B cell (primary cell): Measurements from ENCODE around the gene TGFBR3.

Experiments used
- EZH2 ChIP-seq: IDR thresholded peaks from 2 replicates; pipeline ENCODE4 v1.6.1; 2012; ENCODE audit warnings: borderline replicate concordance, low read depth, mild to moderate bottlenecking, moderate library complexity, low read length; ENCODE audit not compliant: insufficient read depth, poor library complexity, severe bottlenecking
- TF ChIP-seq, protein P1 (sequence below): fragments of 200-600 bp; IDR thresholded peaks from one replicate; pipeline ENCODE4 v1.8.0; 2022; ENCODE audit warnings: antibody characterized with exemption, mild to moderate bottlenecking

DNA sequence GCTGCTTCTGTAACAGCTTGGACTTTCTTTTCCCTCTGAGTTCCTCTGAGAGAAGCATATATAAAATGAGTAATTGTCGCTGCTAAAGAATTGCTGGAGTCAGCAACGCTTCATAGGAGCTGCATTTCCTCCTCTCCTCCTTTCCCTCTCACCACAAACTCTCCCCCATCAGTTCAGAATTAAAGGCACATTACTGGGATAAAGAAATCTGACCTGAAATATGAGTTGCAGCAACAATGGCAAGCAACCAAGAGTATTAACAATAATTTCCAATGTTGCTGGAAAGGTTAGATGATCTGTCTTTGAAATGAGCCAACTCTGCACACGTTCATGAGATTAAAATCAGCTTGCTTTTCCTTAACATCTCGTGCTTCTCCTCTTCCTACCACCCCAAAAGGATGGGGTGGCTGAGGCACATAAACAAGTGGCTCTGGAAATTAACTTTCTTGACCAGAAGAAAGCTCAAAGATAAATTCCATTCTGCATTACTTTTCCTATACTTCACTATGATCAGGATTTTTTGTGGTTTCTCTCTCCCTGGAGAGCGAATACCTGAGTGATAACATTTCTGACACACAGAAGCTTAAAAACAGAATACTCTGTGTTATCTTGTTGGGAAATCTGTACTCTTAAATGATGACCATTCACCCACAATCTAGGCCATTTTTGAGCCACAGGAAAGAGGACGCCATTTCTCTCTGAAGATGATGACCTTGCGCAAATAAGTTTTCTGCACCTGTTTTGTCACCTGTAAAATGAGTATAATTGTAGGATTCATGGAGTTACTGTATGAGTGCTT is 90.2 kb downstream of the TGFBR3 start:
- TF ChIP-seq, protein P1, sequence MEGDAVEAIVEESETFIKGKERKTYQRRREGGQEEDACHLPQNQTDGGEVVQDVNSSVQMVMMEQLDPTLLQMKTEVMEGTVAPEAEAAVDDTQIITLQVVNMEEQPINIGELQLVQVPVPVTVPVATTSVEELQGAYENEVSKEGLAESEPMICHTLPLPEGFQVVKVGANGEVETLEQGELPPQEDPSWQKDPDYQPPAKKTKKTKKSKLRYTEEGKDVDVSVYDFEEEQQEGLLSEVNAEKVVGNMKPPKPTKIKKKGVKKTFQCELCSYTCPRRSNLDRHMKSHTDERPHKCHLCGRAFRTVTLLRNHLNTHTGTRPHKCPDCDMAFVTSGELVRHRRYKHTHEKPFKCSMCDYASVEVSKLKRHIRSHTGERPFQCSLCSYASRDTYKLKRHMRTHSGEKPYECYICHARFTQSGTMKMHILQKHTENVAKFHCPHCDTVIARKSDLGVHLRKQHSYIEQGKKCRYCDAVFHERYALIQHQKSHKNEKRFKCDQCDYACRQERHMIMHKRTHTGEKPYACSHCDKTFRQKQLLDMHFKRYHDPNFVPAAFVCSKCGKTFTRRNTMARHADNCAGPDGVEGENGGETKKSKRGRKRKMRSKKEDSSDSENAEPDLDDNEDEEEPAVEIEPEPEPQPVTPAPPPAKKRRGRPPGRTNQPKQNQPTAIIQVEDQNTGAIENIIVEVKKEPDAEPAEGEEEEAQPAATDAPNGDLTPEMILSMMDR: no peak
- no peak for TF ChIP-seq EZH2
